Ascending aorta (tissue), 2 donors: ENCODE data around the gene NUMB. TPM values are rescaled to one million over a fixed set of nuclear protein-coding genes. Genes with fewer than 3 reads are reported as not detected.

ENCODE experiments used
- DNase-seq, 2 donors: peaks; one replicate each; pipeline ENCODE4 v3.0.0-alpha.2; 2019; ENCODE audit warnings: low spot score in 2 of 2
- H3K27ac ChIP-seq, 2 donors: fragments of 200-600 bp; sonication (generic); one replicate each; pipeline ENCODE4 v1.5.1; 2016 to 2017; ENCODE audit warnings: mild to moderate bottlenecking in 1 of 2
- H3K27me3 ChIP-seq: fragments of 200-600 bp; sonication (generic); one replicate; pipeline ENCODE4 v1.5.1; 2017
- H3K36me3 ChIP-seq, 2 donors: fragments of 200-600 bp; sonication (generic); one replicate each; pipeline ENCODE4 v1.5.1; 2016
- H3K4me1 ChIP-seq, 2 donors: fragments of 200-600 bp; sonication (generic); one replicate each; pipeline ENCODE4 v1.5.1; 2016 to 2017; ENCODE audit warnings: mild to moderate bottlenecking in 1 of 2
- H3K4me3 ChIP-seq, 2 donors: fragments of 200-600 bp; sonication (generic); one replicate each; pipeline ENCODE4 v1.5.1; 2016 to 2017; ENCODE audit warnings: mild to moderate bottlenecking in 1 of 2
- H3K9me3 ChIP-seq, 2 donors: fragments of 200-600 bp; sonication (generic); one replicate each; pipeline ENCODE4 v1.5.1; 2016
- CTCF ChIP-seq, 3 experiments: fragments of 200-600 bp in 2 of 3; fragments of 450-650 bp in 1 of 3; sonication (generic) in 2 of 3; IDR thresholded peaks; one replicate each; pipeline ENCODE4 v1.5.1; 2016 to 2019; ENCODE audit warnings: antibody characterized with exemption in 3 of 3, mild to moderate bottlenecking in 1 of 3, moderate library complexity in 1 of 3
- intact Hi-C: fragments of 100-400 bp; cut with DNase I; formaldehyde crosslinking; loops from one replicate; pipeline ENCODE4 v1.15.1; 2023
- total RNA-seq: library from RNA; depleted of rRNA; stranded (reverse); fragments of >200 nt; gene quantifications from one replicate; pipeline ENCODE4 v1.1.0, GENCODE V29; 2016

Gene NUMB
- total RNA-seq, 1 donor from 2014 or later = 20.1 TPM

DNA sequence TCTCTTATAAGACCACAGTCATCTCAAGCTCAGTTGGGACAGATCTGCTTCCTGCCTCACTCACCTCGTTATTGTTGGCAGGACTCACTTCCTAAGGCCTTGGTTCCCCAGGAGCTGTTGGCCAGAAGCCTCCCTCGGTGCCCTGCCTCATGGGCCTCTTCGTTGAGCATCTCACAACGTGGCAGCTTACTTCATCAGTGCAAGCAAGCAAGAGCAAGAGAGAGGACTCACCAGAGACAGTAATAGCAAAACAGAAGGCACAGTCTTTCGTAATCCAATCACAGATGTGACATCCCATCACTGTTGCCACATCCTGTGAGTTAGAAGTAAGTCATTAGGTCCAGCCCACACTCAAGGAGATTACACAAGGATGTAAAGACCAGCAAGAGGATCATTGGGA is 5.1 kb upstream of the NUMB start:
- Histone ChIP-seq H3K27ac (peak overlapping the region in 1 of 2 donors; percentile 51), H3K27me3 (no peaks in the 10 kb centered on the region), H3K36me3 (no peaks in the 10 kb centered on the region), H3K4me1 (peaks cover 0 to 30% of the 10 kb centered on the region in 2 donors), H3K4me3 (no peak overlapping the region), H3K9me3 (no peaks in the 10 kb centered on the region)
- peak; percentile 32 to 84 for DNase-seq
- intact Hi-C loops = no loop called here
- no peak for TF ChIP-seq CTCF (IDR thresholded peaks at IDR 0.05)

DNA sequence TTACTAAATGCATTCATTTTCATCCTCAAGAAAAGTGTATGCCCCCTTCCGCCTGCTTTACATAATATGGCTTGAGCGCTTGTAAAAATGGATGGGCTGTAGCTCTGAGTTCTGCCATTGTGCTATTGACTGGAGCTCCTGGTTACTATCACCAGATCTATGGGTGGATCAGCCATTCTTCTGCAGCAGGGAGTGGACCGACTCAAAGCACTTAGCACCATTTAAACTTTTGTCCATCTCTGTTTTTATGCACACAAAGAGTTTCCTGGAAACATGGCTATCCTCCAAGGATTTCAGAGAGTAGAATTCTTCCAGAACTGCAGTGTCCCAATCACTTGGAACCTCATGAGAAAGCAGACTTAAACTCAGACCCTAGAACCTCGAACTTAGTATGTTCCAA is 4.5 kb upstream of the NUMB start:
- Histone ChIP-seq H3K4me3 (no peak overlapping the region), H3K9me3 (no peaks in the 10 kb centered on the region), H3K36me3 (no peaks in the 10 kb centered on the region), H3K27ac (peak overlapping the region in 1 of 2 donors; percentile 51), H3K4me1 (peaks cover 0 to 30% of the 10 kb centered on the region in 2 donors), H3K27me3 (no peaks in the 10 kb centered on the region)
- TF ChIP-seq CTCF (IDR thresholded peaks at IDR 0.05) = no peak
- intact Hi-C loops = no loop called here
- DNase-seq = no peak

- Histone ChIP-seq H3K4me3 (peak overlapping the region; percentile 0 to 36), H3K9me3 (no peaks in the 10 kb centered on the region), H3K36me3 (no peaks in the 10 kb centered on the region), H3K27ac (peak overlapping the region; percentile 35 to 40), H3K4me1 (peaks cover 0 to 30% of the 10 kb centered on the region in 2 donors), H3K27me3 (no peaks in the 10 kb centered on the region)
- DNase-seq = peak in 1 of 2 donors; percentile 66
- intact Hi-C loops = no loop called here
- no peak for TF ChIP-seq CTCF (IDR thresholded peaks at IDR 0.05)
Observed at GRCh38 chr14:73462048-73462715, 3.8 kb upstream of the NUMB start.

DNA sequence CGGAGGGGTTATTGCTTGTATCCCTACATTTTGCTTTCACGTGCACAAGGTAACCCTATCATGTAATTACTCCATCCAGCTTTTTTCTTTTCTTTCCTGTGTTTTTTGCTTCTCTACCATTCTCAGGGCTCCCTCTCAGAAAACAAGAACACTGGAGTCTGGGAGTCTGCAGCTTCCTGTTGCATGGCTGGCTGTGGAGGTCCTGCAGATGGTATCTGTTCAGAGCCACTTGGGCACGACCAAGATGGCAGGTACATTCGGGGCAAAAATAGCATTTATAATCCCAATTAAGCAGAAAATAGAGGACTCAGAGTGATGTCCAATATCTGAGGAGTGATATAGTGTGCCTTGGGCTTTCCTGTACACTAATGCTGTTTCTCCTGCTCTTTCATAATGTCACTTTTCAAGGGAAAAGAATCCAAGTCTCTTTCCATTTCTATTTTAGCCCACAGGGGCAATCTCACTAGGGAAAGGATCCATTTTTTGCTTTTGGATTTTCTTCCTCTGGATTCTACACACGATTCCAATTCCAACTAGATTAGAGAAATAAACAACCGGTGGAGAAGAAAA is 3.2 kb upstream of the NUMB start:
- peak overlapping the region; percentile 35 to 40 for H3K27ac ChIP-seq
- peak overlapping the region; percentile 0 to 36 for H3K4me3 ChIP-seq
- DNase-seq = no peak
- no peaks in the 10 kb centered on the region for H3K9me3 ChIP-seq
- H3K27me3 ChIP-seq = no peaks in the 10 kb centered on the region
- peaks cover 0 to 34% of the 10 kb centered on the region in 2 donors for H3K4me1 ChIP-seq
- no peaks in the 10 kb centered on the region for H3K36me3 ChIP-seq
- intact Hi-C loops = no loop called here
- no peak for TF ChIP-seq CTCF (IDR thresholded peaks at IDR 0.05)

DNA sequence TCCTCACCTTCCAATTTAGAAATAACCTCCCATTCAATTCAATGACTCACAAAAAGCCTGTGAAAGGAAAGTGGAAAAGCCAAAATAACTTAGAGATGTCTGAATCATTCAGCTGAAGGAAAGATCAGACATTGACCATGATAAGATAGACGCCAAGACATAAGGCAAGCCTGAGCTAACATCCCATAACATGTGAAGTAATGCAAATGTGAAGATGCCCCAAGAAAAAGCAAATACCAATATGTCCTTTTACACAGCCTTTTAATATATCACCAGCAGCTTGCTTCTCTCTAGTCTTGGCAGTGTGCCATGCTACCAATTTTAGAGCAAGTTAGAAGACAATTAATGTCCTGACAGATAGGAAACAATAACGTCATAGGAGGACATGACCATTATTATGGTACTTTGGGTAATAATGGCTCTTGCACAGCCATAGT is 2.4 kb upstream of the NUMB start:
- Histone ChIP-seq H3K9me3 (no peaks in the 10 kb centered on the region), H3K36me3 (no peaks in the 10 kb centered on the region), H3K27me3 (no peaks in the 10 kb centered on the region), H3K4me1 (peaks cover 0 to 41% of the 10 kb centered on the region in 2 donors), H3K27ac (no peak overlapping the region), H3K4me3 (no peak overlapping the region)
- intact Hi-C loops = no loop called here
- DNase-seq = no peak
- TF ChIP-seq CTCF (IDR thresholded peaks at IDR 0.05) = no peak
